ENCODE results near the gene AMPD1.

The AMPD1 gene

GRCh38 chr1:114700036-114700600 is 4.8 kb upstream of the AMPD1 start:
- no peak overlapping the region for H3K4me3 ChIP-seq (ENCODE audit: low read depth, low read length)

- no peak overlapping the region for H3K4me3 ChIP-seq (ENCODE audit: low read depth, low read length)
These were observed 1.5 kb upstream of the AMPD1 start for GRCh38 chr1:114696810-114697209.

GRCh38 chr1:114694540-114695310 is 621 bp downstream of the AMPD1 start:
- H3K4me3 ChIP-seq (ENCODE audit: low read depth, low read length): no peak overlapping the region

- no peak overlapping the region for H3K4me3 ChIP-seq (ENCODE audit: low read depth, low read length)
These were observed 2.4 kb downstream of the AMPD1 start for GRCh38 chr1:114692947-114693346.

- no peak overlapping the region for H3K4me3 ChIP-seq (ENCODE audit: low read depth, low read length)
These were observed 4.3 kb downstream of the AMPD1 start for GRCh38 chr1:114691061-114691460.

- H3K4me3 ChIP-seq (ENCODE audit: low read depth, low read length): no peak overlapping the region
These were observed 5.2 kb downstream of the AMPD1 start for GRCh38 chr1:114690148-114690547.

- no peak overlapping the region for H3K4me3 ChIP-seq (ENCODE audit: low read depth, low read length)
These were observed 6.8 kb downstream of the AMPD1 start for GRCh38 chr1:114688526-114688925.

GRCh38 chr1:114685851-114686250 is 9.5 kb downstream of the AMPD1 start:
- no peak overlapping the region for H3K4me3 ChIP-seq (ENCODE audit: low read depth, low read length)

GRCh38 chr1:114677691-114678090 is 17.7 kb downstream of the AMPD1 start:
- H3K4me3 ChIP-seq (ENCODE audit: low read depth, low read length): no peak overlapping the region

- H3K4me3 ChIP-seq (ENCODE audit: low read depth, low read length): no peak overlapping the region
These were observed 19.2 kb downstream of the AMPD1 start for GRCh38 chr1:114676115-114676514.

GRCh38 chr1:114671939-114672275 is 23.4 kb downstream of the AMPD1 start:
- H3K4me3 ChIP-seq (ENCODE audit: low read depth, low read length): no peak overlapping the region

GRCh38 chr1:114671011-114671938 is 24.1 kb downstream of the AMPD1 start:
- H3K4me3 ChIP-seq (ENCODE audit: low read depth, low read length): no peak overlapping the region

GRCh38 chr1:114670083-114671010 is 25.0 kb downstream of the AMPD1 start:
- H3K4me3 ChIP-seq (ENCODE audit: low read depth, low read length): peak overlapping the region; percentile 79

- H3K4me3 ChIP-seq (ENCODE audit: low read depth, low read length): peak within 1 kb of the TSS; percentile 79
These were observed 25.7 kb downstream of the AMPD1 start, which contains the start of gene DENND2C for GRCh38 chr1:114669562-114670082. Gene DENND2C (minus strand): TSS chr1:114670049. CDS start chr1:114625984, 44,065 bp downstream.

- peak overlapping the region; percentile 79 for H3K4me3 ChIP-seq (ENCODE audit: low read depth, low read length)
These were observed 26.4 kb downstream of the AMPD1 start for GRCh38 chr1:114668784-114669561.

GRCh38 chr1:114668373-114668772 is 27.0 kb downstream of the AMPD1 start:
- no peak overlapping the region for H3K4me3 ChIP-seq (ENCODE audit: low read depth, low read length)

GRCh38 chr1:114666954-114667353 is 28.4 kb downstream of the AMPD1 start:
- no peak overlapping the region for H3K4me3 ChIP-seq (ENCODE audit: low read depth, low read length)

- no peak overlapping the region for H3K4me3 ChIP-seq (ENCODE audit: low read depth, low read length)
These were observed 35.1 kb downstream of the AMPD1 start for GRCh38 chr1:114660238-114660637.

- H3K4me3 ChIP-seq (ENCODE audit: low read depth, low read length): no peak overlapping the region
These were observed 43.5 kb downstream of the AMPD1 start for GRCh38 chr1:114651893-114652292.
